Loucy (cell line): ENCODE results near the gene MLH1.

Source experiments
- EZH2phosphoT487 ChIP-seq: fragments of 200-600 bp; IDR thresholded peaks from 2 replicates; pipeline ENCODE4 v1.6.1; 2018; ENCODE audit warnings: antibody characterized with exemption, mild to moderate bottlenecking, moderate library complexity, borderline replicate concordance
- TF ChIP-seq, protein P1 (sequence below): fragments of 200-600 bp; sonication (generic); conservative IDR thresholded peaks from 2 replicates; pipeline ENCODE4 v1.5.1; 2014; ENCODE audit warnings: mild to moderate bottlenecking, antibody characterized with exemption, low read length

- TF ChIP-seq, protein P1, sequence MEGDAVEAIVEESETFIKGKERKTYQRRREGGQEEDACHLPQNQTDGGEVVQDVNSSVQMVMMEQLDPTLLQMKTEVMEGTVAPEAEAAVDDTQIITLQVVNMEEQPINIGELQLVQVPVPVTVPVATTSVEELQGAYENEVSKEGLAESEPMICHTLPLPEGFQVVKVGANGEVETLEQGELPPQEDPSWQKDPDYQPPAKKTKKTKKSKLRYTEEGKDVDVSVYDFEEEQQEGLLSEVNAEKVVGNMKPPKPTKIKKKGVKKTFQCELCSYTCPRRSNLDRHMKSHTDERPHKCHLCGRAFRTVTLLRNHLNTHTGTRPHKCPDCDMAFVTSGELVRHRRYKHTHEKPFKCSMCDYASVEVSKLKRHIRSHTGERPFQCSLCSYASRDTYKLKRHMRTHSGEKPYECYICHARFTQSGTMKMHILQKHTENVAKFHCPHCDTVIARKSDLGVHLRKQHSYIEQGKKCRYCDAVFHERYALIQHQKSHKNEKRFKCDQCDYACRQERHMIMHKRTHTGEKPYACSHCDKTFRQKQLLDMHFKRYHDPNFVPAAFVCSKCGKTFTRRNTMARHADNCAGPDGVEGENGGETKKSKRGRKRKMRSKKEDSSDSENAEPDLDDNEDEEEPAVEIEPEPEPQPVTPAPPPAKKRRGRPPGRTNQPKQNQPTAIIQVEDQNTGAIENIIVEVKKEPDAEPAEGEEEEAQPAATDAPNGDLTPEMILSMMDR, result no peak
- TF ChIP-seq EZH2phosphoT487, result no peak
These were observed 24.2 kb upstream of the MLH1 start for GRCh38 chr3:36969085-36969484.
